Nucleus accumbens (tissue), 56 donors: ENCODE data around the gene DYNLRB2.

Experiments used
- DNase-seq, 56 donors: peaks; one replicate each; lab custom pipeline; 2025; lab: John Stamatoyannopoulos, UW

The DYNLRB2 gene

GRCh38 chr16:80547145-80547544 lies 6.4 kb downstream of the DYNLRB2 start:
- DNase-seq, result no peak

GRCh38 chr16:80552277-80552676 lies 11.5 kb downstream of the DYNLRB2 start:
- DNase-seq, result no peak

GRCh38 chr16:80554033-80554432 lies 13.2 kb downstream of the DYNLRB2 start:
- no peak for DNase-seq

GRCh38 chr16:80556481-80556880 lies 15.7 kb downstream of the DYNLRB2 start:
- no peak for DNase-seq

GRCh38 chr16:80557037-80557436 lies 16.2 kb downstream of the DYNLRB2 start:
- DNase-seq, result no peak

- DNase-seq, result no peak
Measured at GRCh38 chr16:80559369-80559768, 18.6 kb downstream of the DYNLRB2 start.

- DNase-seq, result no peak
Measured at GRCh38 chr16:80563066-80563465, 22.3 kb downstream of the DYNLRB2 start.

- DNase-seq, result no peak
Measured at GRCh38 chr16:80564394-80564793, 23.6 kb downstream of the DYNLRB2 start.

- no peak for DNase-seq
Measured at GRCh38 chr16:80569440-80570105, 28.8 kb downstream of the DYNLRB2 start.

- no peak for DNase-seq
Measured at GRCh38 chr16:80570106-80570478, 29.3 kb downstream of the DYNLRB2 start.

GRCh38 chr16:80573700-80574120 lies 32.9 kb downstream of the DYNLRB2 start:
- no peak for DNase-seq

GRCh38 chr16:80576343-80576912 lies 35.6 kb downstream of the DYNLRB2 start:
- no peak for DNase-seq

GRCh38 chr16:80577485-80578280 lies 36.9 kb downstream of the DYNLRB2 start:
- no peak for DNase-seq

- DNase-seq, result no peak
Measured at GRCh38 chr16:80580109-80580832, 39.5 kb downstream of the DYNLRB2 start.

- DNase-seq, result peak in 1 of 56 donors; percentile 2
Measured at GRCh38 chr16:80583466-80583865, 42.7 kb downstream of the DYNLRB2 start.

- no peak for DNase-seq
Measured at GRCh38 chr16:80585764-80586163, 45.0 kb downstream of the DYNLRB2 start.

GRCh38 chr16:80586476-80586875 lies 45.7 kb downstream of the DYNLRB2 start:
- DNase-seq, result no peak

- no peak for DNase-seq
Measured at GRCh38 chr16:80587071-80587470, 46.3 kb downstream of the DYNLRB2 start.

- DNase-seq, result no peak
Measured at GRCh38 chr16:80591071-80591915, 50.5 kb downstream of the DYNLRB2 start.

- DNase-seq, result no peak
Measured at GRCh38 chr16:80592273-80592672, 51.5 kb downstream of the DYNLRB2 start.
